Measurements from ENCODE around the gene PSMG1.

GRCh38 chr21:39215078-39215477, 31.8 kb upstream of the PSMG1 start:
- TF ChIP-seq, protein P1, sequence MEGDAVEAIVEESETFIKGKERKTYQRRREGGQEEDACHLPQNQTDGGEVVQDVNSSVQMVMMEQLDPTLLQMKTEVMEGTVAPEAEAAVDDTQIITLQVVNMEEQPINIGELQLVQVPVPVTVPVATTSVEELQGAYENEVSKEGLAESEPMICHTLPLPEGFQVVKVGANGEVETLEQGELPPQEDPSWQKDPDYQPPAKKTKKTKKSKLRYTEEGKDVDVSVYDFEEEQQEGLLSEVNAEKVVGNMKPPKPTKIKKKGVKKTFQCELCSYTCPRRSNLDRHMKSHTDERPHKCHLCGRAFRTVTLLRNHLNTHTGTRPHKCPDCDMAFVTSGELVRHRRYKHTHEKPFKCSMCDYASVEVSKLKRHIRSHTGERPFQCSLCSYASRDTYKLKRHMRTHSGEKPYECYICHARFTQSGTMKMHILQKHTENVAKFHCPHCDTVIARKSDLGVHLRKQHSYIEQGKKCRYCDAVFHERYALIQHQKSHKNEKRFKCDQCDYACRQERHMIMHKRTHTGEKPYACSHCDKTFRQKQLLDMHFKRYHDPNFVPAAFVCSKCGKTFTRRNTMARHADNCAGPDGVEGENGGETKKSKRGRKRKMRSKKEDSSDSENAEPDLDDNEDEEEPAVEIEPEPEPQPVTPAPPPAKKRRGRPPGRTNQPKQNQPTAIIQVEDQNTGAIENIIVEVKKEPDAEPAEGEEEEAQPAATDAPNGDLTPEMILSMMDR (IDR thresholded peaks at IDR 0.05; ENCODE audit: low read length) = no peak
- no peak for TF ChIP-seq EZH2 (optimal IDR thresholded peaks at IDR 0.05; ENCODE audit: low read depth, low read length)
